Measurements from ENCODE around the gene FHAD1.
"Not testable (repeated sequence)": the region's sequence is repeated elsewhere in the genome, so short reads cannot be mapped to it uniquely, and the experiment has no call there.

Gene FHAD1

DNA sequence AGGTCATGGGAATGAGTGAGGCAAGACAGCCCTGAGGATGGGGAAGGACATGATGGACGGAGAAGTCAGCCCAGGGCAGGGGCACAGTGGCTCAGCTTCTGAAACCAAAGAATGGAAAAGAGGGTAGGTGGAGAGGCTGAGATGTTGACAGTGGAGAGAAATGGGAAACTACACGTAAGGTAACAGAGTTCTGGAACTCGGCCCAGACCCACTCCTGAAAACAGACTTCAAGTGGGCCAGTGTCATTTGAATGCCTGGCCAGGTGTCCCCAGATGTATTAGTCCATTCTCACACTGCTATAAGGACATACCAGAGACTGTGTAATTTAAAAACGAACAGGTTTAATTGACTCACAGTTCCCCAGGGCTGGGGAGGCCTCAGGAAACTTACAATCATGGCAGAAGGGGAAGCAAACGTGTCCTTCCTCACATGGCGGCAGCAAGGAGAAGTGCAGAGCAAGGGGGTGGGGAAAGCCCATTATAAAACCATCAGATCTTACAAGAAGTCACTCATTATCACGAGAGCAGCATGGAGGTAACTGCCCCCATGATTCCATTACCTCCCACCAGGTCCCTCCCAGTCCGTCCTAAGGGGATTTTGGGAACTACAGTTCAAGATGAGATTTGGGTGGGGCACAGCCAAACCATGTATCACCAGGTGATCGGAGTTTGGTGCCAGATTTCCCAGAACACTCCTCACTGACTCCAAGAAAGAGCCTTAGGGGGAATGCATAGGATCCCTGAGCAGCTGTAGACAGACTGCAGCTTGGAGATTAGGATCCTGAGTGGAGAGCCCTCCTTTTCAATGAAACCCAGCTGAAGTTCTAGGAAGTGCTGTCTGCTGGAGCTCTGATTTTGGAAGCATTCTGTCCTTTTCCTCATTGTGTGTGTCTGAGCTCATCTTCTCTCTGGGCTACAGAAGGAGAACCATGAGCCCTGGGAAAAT is 40.3 kb downstream of the FHAD1 start:
- DNase-seq (ENCODE audit: low spot score in 2 of 2) (no peak), ATAC-seq (ENCODE audit: low read depth) (no peak)
- peaks cover 3% of the 10 kb centered on the region for H3K36me3 Mint-ChIP-seq
- H3K9me3 Mint-ChIP-seq: peaks cover 9% of the 10 kb centered on the region
- no peaks in the 10 kb centered on the region for H3K4me1 Mint-ChIP-seq
- no peak overlapping the region for H3K27ac Mint-ChIP-seq
- H3K27me3 Mint-ChIP-seq: peaks cover 18% of the 10 kb centered on the region
- no peak overlapping the region for H3K4me3 Mint-ChIP-seq

DNA sequence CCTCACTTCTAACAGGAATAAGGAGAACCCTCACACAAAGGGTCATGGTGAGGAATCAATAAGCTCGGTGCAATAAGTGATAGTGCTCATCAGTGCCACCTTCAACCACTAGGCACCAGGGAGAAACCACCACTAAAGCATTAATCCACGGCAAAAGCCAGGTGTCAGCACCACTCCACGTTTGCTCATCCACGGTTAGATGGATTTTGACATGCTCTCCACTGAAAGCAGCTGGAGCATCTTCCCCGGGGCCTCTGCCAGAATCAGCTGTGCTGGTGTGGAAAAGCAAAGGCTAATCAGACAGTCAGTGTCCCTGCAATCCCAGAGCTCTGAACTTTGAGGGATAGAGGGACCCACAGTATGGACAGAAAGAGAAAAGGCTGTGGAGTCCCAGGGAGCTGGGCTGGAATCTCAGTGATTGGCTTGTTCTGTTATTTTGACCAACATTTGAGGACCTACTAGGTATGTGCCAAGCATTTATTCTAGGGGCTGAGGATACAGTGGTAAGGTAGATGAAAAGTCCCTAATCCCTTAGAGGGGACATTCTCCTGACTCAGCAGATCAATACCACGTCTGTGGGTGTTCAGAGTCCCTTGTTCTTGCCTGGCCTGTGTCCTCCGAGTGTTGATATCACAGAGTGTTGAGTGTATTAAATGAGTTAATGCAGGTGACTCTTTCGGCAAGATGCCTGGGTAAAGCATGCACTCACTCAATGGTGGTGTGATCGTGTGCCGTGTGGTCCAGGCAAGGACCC is 41.3 kb downstream of the FHAD1 start:
- no peaks in the 10 kb centered on the region for H3K4me1 Mint-ChIP-seq
- ATAC-seq (ENCODE audit: low read depth) (no peak), DNase-seq (ENCODE audit: low spot score in 2 of 2) (no peak)
- peaks cover 3% of the 10 kb centered on the region for H3K36me3 Mint-ChIP-seq
- H3K4me3 Mint-ChIP-seq: no peak overlapping the region
- H3K9me3 Mint-ChIP-seq: peaks cover 9% of the 10 kb centered on the region
- H3K27ac Mint-ChIP-seq: no peak overlapping the region
- peaks cover 17% of the 10 kb centered on the region for H3K27me3 Mint-ChIP-seq

DNA sequence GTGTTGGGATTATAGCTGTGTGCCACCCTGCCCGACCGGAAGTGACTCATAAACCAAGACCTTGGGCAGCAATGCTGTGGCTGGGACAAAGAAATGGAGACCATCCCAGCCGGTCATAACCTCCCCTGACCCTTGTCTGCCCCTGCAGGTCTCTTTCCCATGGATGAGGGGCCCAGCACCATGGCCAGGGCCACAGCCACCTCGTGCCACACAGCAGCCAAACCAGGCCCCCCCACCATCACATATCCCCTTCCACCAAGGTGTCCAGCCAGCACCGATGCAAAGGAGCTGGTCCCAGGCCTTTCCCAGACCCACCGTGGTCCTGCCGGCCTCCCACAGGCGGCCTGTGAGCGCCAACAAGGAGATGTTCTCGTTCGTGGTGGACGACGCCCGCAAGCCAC is 42.2 kb downstream of the FHAD1 start:
- no peak for DNase-seq (ENCODE audit: low spot score in 2 of 2)
- Mint-ChIP-seq H3K27me3 (peaks cover 17% of the 10 kb centered on the region), H3K27ac (no peak overlapping the region), H3K4me3 (no peak overlapping the region), H3K9me3 (peaks cover 9% of the 10 kb centered on the region), H3K36me3 (peaks cover 3% of the 10 kb centered on the region), H3K4me1 (no peaks in the 10 kb centered on the region)
- no peak for ATAC-seq (ENCODE audit: low read depth)

- no peak overlapping the region for H3K4me3 Mint-ChIP-seq
- no peak overlapping the region for H3K27ac Mint-ChIP-seq
- peaks cover 3% of the 10 kb centered on the region for H3K36me3 Mint-ChIP-seq
- no peak for DNase-seq (ENCODE audit: low spot score in 2 of 2)
- H3K4me1 Mint-ChIP-seq: no peaks in the 10 kb centered on the region
- peaks cover 9% of the 10 kb centered on the region for H3K9me3 Mint-ChIP-seq
- no peak for ATAC-seq (ENCODE audit: low read depth)
- peaks cover 17% of the 10 kb centered on the region for H3K27me3 Mint-ChIP-seq
Observed at GRCh38 chr1:15290382-15290781, 43.4 kb downstream of the FHAD1 start.

- peaks cover 5% of the 10 kb centered on the region for H3K27me3 Mint-ChIP-seq
- ATAC-seq (ENCODE audit: low read depth) (no peak), DNase-seq (ENCODE audit: low spot score in 2 of 2) (no peak)
- peaks cover 4% of the 10 kb centered on the region for H3K4me1 Mint-ChIP-seq
- H3K9me3 Mint-ChIP-seq: peaks cover 3% of the 10 kb centered on the region
- H3K4me3 Mint-ChIP-seq: no peak overlapping the region
- peaks cover 1% of the 10 kb centered on the region for H3K36me3 Mint-ChIP-seq
- H3K27ac Mint-ChIP-seq: no peak overlapping the region
Observed at GRCh38 chr1:15295696-15296095, 48.7 kb downstream of the FHAD1 start.

- no peak overlapping the region for H3K4me3 Mint-ChIP-seq
- H3K4me1 Mint-ChIP-seq: peaks cover 4% of the 10 kb centered on the region
- peaks cover 1% of the 10 kb centered on the region for H3K36me3 Mint-ChIP-seq
- peaks cover 1% of the 10 kb centered on the region for H3K9me3 Mint-ChIP-seq
- ATAC-seq (ENCODE audit: low read depth): no peak
- H3K27me3 Mint-ChIP-seq: peaks cover 5% of the 10 kb centered on the region
- no peak for DNase-seq (ENCODE audit: low spot score in 2 of 2)
- H3K27ac Mint-ChIP-seq: no peak overlapping the region
Observed at GRCh38 chr1:15296585-15297321, 49.7 kb downstream of the FHAD1 start.

GRCh38 chr1:15297975-15298374 is 51.0 kb downstream of the FHAD1 start:
- not testable (repeated sequence) for H3K27me3 Mint-ChIP-seq; DNase-seq (ENCODE audit: low spot score in 2 of 2); ATAC-seq (ENCODE audit: low read depth); H3K27ac Mint-ChIP-seq; H3K4me3 Mint-ChIP-seq; H3K4me1 Mint-ChIP-seq; H3K9me3 Mint-ChIP-seq; H3K36me3 Mint-ChIP-seq

DNA sequence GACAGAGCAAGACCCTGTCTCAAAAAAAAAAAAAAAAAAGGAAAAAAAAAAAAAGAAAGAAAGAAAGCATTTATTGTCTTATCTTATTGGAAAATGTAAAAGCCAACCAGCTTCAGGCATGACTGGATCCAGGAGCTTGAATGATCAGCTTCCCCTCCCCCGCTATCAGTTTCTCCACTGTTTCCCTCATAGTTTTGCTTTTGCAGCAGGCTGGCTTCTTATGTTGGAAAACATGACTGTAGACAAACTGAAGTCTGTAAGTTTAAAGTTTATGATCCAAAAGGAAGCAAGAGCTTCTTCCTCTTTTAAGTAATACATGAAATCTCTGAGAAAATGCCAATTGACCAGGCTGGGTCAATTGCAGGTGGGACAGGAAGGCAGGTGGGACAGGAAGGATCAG is 52.2 kb downstream of the FHAD1 start:
- DNase-seq (ENCODE audit: low spot score in 2 of 2) (no peak), ATAC-seq (ENCODE audit: low read depth) (no peak)
- Mint-ChIP-seq H3K4me3 (no peak overlapping the region), H3K27ac (no peak overlapping the region), H3K36me3 (peaks cover 1% of the 10 kb centered on the region), H3K27me3 (peaks cover 5% of the 10 kb centered on the region), H3K9me3 (peaks cover 1% of the 10 kb centered on the region), H3K4me1 (peaks cover 4% of the 10 kb centered on the region)

DNA sequence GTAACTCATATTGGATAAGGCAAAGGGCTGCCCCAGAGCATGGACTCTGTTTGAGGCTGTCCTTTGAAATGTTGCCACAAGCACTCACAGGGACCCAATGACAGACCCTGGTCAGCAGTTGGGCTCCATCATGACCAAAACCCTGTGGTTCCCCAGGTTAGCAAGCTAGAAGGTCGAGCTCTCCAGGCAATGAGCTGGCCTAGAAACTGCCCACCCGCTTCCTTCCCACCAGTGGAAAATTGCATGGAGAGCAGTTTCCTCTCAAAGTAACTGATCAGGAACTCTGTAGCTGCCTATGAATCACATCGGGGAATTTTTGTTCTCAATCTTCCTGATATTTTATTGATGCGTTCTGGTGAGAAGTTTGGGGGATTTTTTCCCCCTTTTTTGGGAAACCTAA is 52.8 kb downstream of the FHAD1 start:
- H3K9me3 Mint-ChIP-seq: peaks cover 1% of the 10 kb centered on the region
- no peak for DNase-seq (ENCODE audit: low spot score in 2 of 2)
- peaks cover 7% of the 10 kb centered on the region for H3K4me1 Mint-ChIP-seq
- no peak overlapping the region for H3K27ac Mint-ChIP-seq
- ATAC-seq (ENCODE audit: low read depth): no peak
- no peak overlapping the region for H3K4me3 Mint-ChIP-seq
- H3K36me3 Mint-ChIP-seq: peaks cover 1% of the 10 kb centered on the region
- H3K27me3 Mint-ChIP-seq: peaks cover 7% of the 10 kb centered on the region

GRCh38 chr1:15303935-15304334 is 56.9 kb downstream of the FHAD1 start:
- Mint-ChIP-seq H3K4me3 (no peak overlapping the region), H3K4me1 (peaks cover 4% of the 10 kb centered on the region), H3K36me3 (peaks cover 3% of the 10 kb centered on the region), H3K27me3 (peaks cover 10% of the 10 kb centered on the region), H3K9me3 (no peaks in the 10 kb centered on the region), H3K27ac (no peak overlapping the region)
- DNase-seq (ENCODE audit: low spot score in 2 of 2) (no peak), ATAC-seq (ENCODE audit: low read depth) (no peak)

- Mint-ChIP-seq H3K4me1 (peaks cover 4% of the 10 kb centered on the region), H3K4me3 (no peak overlapping the region), H3K9me3 (no peaks in the 10 kb centered on the region), H3K27me3 (peaks cover 7% of the 10 kb centered on the region), H3K27ac (no peak overlapping the region), H3K36me3 (peaks cover 3% of the 10 kb centered on the region)
- ATAC-seq (ENCODE audit: low read depth) (peak; percentile 66), DNase-seq (ENCODE audit: low spot score in 2 of 2) (peak; percentile 44 to 59)
Observed at GRCh38 chr1:15304708-15305467, 57.9 kb downstream of the FHAD1 start.

DNA sequence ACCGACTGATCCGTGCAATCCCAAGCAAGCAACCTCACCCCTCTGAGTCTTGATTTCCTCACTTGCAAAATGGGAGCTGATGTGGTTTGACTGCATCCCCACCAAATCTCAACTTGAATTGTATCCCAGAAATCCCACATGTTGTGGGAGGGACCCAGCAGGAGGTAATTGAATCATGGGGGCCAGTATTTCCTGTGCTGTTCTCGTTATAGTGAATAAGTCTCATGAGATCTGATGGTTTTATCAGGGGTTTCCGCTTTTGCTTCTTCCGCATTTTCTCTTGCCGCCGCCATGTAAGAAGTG is 58.4 kb downstream of the FHAD1 start:
- DNase-seq (ENCODE audit: low spot score in 2 of 2): no peak
- Mint-ChIP-seq H3K27me3 (peaks cover 7% of the 10 kb centered on the region), H3K36me3 (peaks cover 3% of the 10 kb centered on the region), H3K9me3 (no peaks in the 10 kb centered on the region), H3K4me3 (no peak overlapping the region), H3K27ac (no peak overlapping the region), H3K4me1 (peaks cover 4% of the 10 kb centered on the region)
- no peak for ATAC-seq (ENCODE audit: low read depth)

DNA sequence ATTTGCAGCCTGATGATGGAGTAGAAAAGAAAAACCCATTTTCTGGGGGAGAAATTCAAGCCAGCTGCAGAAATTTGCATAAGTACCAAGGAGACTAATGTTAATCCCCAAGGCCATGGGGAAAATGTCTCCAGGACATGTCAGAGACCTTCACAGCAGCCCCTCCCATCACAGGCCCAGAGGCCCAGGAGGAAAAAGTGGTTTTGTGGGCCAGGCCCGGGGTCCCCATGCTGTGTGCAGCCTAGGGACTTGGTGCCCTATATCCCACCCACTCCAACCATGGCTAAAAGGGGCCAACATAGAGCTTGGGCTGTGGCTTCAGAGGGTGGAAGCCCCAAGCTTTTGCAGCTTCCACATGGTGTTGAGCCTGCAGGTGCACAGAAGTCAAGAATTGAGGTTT is 59.3 kb downstream of the FHAD1 start:
- H3K9me3 Mint-ChIP-seq; H3K4me1 Mint-ChIP-seq; DNase-seq (ENCODE audit: low spot score in 2 of 2); H3K36me3 Mint-ChIP-seq; ATAC-seq (ENCODE audit: low read depth); H3K4me3 Mint-ChIP-seq; H3K27ac Mint-ChIP-seq: not testable (repeated sequence)
- H3K27me3 Mint-ChIP-seq: peaks cover 14% of the 10 kb centered on the region

Measured in memory B cell (primary cell).